ENCODE results near the gene HES5.

DNA sequence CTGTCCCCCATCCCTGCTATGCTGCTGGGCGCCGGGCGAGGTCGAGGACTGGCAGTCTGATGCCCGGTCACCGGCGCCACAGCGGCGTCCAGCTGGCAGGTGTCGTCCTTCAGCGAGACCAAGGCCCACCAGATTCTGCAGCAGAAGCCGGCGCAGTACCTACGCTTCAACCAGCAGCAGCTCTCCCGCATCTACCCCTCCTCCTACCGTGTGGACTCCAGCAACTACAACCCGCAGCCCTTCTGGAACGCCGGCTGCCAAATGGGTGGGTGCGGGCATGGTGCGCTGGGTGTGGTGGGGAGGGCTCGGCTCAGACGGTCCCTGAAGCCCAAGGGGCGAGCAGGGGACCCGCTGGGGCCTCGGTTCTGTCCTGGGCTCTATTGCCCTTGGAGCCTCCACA, 33.3 kb downstream of the HES5 start:
- no peak for TF ChIP-seq NFIC (IDR thresholded peaks at IDR 0.05; ENCODE audit: borderline replicate concordance)
- TF ChIP-seq, protein P1, sequence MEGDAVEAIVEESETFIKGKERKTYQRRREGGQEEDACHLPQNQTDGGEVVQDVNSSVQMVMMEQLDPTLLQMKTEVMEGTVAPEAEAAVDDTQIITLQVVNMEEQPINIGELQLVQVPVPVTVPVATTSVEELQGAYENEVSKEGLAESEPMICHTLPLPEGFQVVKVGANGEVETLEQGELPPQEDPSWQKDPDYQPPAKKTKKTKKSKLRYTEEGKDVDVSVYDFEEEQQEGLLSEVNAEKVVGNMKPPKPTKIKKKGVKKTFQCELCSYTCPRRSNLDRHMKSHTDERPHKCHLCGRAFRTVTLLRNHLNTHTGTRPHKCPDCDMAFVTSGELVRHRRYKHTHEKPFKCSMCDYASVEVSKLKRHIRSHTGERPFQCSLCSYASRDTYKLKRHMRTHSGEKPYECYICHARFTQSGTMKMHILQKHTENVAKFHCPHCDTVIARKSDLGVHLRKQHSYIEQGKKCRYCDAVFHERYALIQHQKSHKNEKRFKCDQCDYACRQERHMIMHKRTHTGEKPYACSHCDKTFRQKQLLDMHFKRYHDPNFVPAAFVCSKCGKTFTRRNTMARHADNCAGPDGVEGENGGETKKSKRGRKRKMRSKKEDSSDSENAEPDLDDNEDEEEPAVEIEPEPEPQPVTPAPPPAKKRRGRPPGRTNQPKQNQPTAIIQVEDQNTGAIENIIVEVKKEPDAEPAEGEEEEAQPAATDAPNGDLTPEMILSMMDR (IDR thresholded peaks at IDR 0.05), result no peak
- TF ChIP-seq TCF12 (IDR thresholded peaks at IDR 0.05), result no peak
- TF ChIP-seq, protein P2, sequence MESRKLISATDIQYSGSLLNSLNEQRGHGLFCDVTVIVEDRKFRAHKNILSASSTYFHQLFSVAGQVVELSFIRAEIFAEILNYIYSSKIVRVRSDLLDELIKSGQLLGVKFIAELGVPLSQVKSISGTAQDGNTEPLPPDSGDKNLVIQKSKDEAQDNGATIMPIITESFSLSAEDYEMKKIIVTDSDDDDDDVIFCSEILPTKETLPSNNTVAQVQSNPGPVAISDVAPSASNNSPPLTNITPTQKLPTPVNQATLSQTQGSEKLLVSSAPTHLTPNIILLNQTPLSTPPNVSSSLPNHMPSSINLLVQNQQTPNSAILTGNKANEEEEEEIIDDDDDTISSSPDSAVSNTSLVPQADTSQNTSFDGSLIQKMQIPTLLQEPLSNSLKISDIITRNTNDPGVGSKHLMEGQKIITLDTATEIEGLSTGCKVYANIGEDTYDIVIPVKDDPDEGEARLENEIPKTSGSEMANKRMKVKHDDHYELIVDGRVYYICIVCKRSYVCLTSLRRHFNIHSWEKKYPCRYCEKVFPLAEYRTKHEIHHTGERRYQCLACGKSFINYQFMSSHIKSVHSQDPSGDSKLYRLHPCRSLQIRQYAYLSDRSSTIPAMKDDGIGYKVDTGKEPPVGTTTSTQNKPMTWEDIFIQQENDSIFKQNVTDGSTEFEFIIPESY (IDR thresholded peaks at IDR 0.05; ENCODE audit: borderline replicate concordance, low read depth), result no peak
- no peak for TF ChIP-seq RAD21 (IDR thresholded peaks at IDR 0.05; ENCODE audit: low read length)
- no peak for TF ChIP-seq SMC3 (IDR thresholded peaks at IDR 0.05; ENCODE audit: low read depth, low read length)

All from SK-N-SH (cell line).